BLaER1 (cell line): Measurements from ENCODE around the gene UNC45A.
A peak's percentile ranks its signal among the peaks of the same experiment; 100 is the strongest.

Experiments used
- H3K27ac ChIP-seq: shearing (Covaris generic); formaldehyde crosslinking; 2 replicates; pipeline ENCODE4 v1.8.1; 2022
- H3K27me3 ChIP-seq: shearing (Covaris generic); formaldehyde crosslinking; 2 replicates; pipeline ENCODE4 v1.8.1; 2022
- H3K36me3 ChIP-seq: shearing (Covaris generic); formaldehyde crosslinking; 2 replicates; pipeline ENCODE4 v1.8.1; 2022
- H3K4me1 ChIP-seq: shearing (Covaris generic); formaldehyde crosslinking; 2 replicates; pipeline ENCODE4 v1.8.1; 2022
- H3K4me2 ChIP-seq: shearing (Covaris generic); formaldehyde crosslinking; 2 replicates; pipeline ENCODE4 v1.8.1; 2022
- H3K4me3 ChIP-seq: shearing (Covaris generic); formaldehyde crosslinking; 2 replicates; pipeline ENCODE4 v1.8.1; 2022
- H3K9ac ChIP-seq: shearing (Covaris generic); formaldehyde crosslinking; 2 replicates; pipeline ENCODE4 v1.8.1; 2022
- H3K9me3 ChIP-seq: shearing (Covaris generic); formaldehyde crosslinking; 2 replicates; pipeline ENCODE4 v1.8.1; 2022
- H4K20me1 ChIP-seq: shearing (Covaris generic); formaldehyde crosslinking; 2 replicates; pipeline ENCODE4 v1.8.1; 2022
- Cebpa-rat ChIP-seq: shearing (Covaris generic); IDR thresholded peaks from 2 replicates; pipeline ENCODE4 v1.8.1; 2022

UNC45A gene

GRCh38 chr15:90960298-90961091, 25.4 kb downstream of the UNC45A start:
- no peaks in the 10 kb centered on the region for H3K9me3 ChIP-seq
- peak overlapping the region; percentile 42; the same call in 1 of the 2 replicates for H3K27ac ChIP-seq
- H3K4me3 ChIP-seq = no peak overlapping the region
- no peak for TF ChIP-seq Cebpa-rat
- H4K20me1 ChIP-seq = peaks cover 48% of the 10 kb centered on the region
- peak overlapping the region; percentile 42; the same call in 1 of the 2 replicates for H3K9ac ChIP-seq
- H3K36me3 ChIP-seq = peaks cover 74% of the 10 kb centered on the region
- peaks cover 45% of the 10 kb centered on the region for H3K4me1 ChIP-seq
- no peaks in the 10 kb centered on the region for H3K27me3 ChIP-seq
- peak overlapping the region; percentile 62 for H3K4me2 ChIP-seq

- H4K20me1 ChIP-seq = peaks cover 40% of the 10 kb centered on the region
- no peak overlapping the region for H3K27ac ChIP-seq
- no peaks in the 10 kb centered on the region for H3K9me3 ChIP-seq
- no peak for TF ChIP-seq Cebpa-rat
- H3K9ac ChIP-seq = no peak overlapping the region
- H3K4me1 ChIP-seq = peaks cover 29% of the 10 kb centered on the region
- no peaks in the 10 kb centered on the region for H3K27me3 ChIP-seq
- peaks cover 89% of the 10 kb centered on the region for H3K36me3 ChIP-seq
- H3K4me3 ChIP-seq = no peak overlapping the region
- no peak overlapping the region for H3K4me2 ChIP-seq
Measured at GRCh38 chr15:90962021-90962420, 26.9 kb downstream of the UNC45A start.

GRCh38 chr15:90966262-90966661, 31.2 kb downstream of the UNC45A start:
- no peaks in the 10 kb centered on the region for H3K27me3 ChIP-seq
- H3K36me3 ChIP-seq = peaks cover 98% of the 10 kb centered on the region
- H4K20me1 ChIP-seq = peaks cover 3% of the 10 kb centered on the region
- H3K4me2 ChIP-seq = no peak overlapping the region
- H3K4me3 ChIP-seq = no peak overlapping the region
- no peak overlapping the region for H3K27ac ChIP-seq
- H3K9me3 ChIP-seq = no peaks in the 10 kb centered on the region
- H3K4me1 ChIP-seq = peaks cover 4% of the 10 kb centered on the region
- H3K9ac ChIP-seq = no peak overlapping the region
- no peak for TF ChIP-seq Cebpa-rat

GRCh38 chr15:90967206-90967605, 32.1 kb downstream of the UNC45A start:
- H3K9me3 ChIP-seq = no peaks in the 10 kb centered on the region
- H3K9ac ChIP-seq = no peak overlapping the region
- no peaks in the 10 kb centered on the region for H3K4me1 ChIP-seq
- no peak overlapping the region for H3K4me2 ChIP-seq
- H3K36me3 ChIP-seq = peaks cover 98% of the 10 kb centered on the region
- H3K4me3 ChIP-seq = no peak overlapping the region
- no peak for TF ChIP-seq Cebpa-rat
- no peak overlapping the region for H3K27ac ChIP-seq
- no peaks in the 10 kb centered on the region for H3K27me3 ChIP-seq
- H4K20me1 ChIP-seq = no peaks in the 10 kb centered on the region

GRCh38 chr15:90968434-90968833, 33.3 kb downstream of the UNC45A start:
- H3K4me1 ChIP-seq = no peaks in the 10 kb centered on the region
- no peak overlapping the region for H3K27ac ChIP-seq
- no peak overlapping the region for H3K9ac ChIP-seq
- TF ChIP-seq Cebpa-rat = no peak
- no peak overlapping the region for H3K4me3 ChIP-seq
- H4K20me1 ChIP-seq = no peaks in the 10 kb centered on the region
- no peak overlapping the region for H3K4me2 ChIP-seq
- H3K27me3 ChIP-seq = no peaks in the 10 kb centered on the region
- H3K36me3 ChIP-seq = peaks cover 98% of the 10 kb centered on the region
- H3K9me3 ChIP-seq = no peaks in the 10 kb centered on the region

GRCh38 chr15:90970274-90970673, 35.2 kb downstream of the UNC45A start:
- H3K4me2 ChIP-seq = no peak overlapping the region
- TF ChIP-seq Cebpa-rat = no peak
- H3K4me3 ChIP-seq = no peak overlapping the region
- H3K27me3 ChIP-seq = no peaks in the 10 kb centered on the region
- no peak overlapping the region for H3K9ac ChIP-seq
- no peaks in the 10 kb centered on the region for H4K20me1 ChIP-seq
- H3K27ac ChIP-seq = no peak overlapping the region
- peaks cover 100% of the 10 kb centered on the region for H3K36me3 ChIP-seq
- no peaks in the 10 kb centered on the region for H3K9me3 ChIP-seq
- no peaks in the 10 kb centered on the region for H3K4me1 ChIP-seq

GRCh38 chr15:90972133-90972532, 37.0 kb downstream of the UNC45A start:
- Histone ChIP-seq H3K4me1 (no peaks in the 10 kb centered on the region), H3K27ac (no peak overlapping the region), H3K9ac (no peak overlapping the region), H3K9me3 (no peaks in the 10 kb centered on the region), H3K27me3 (no peaks in the 10 kb centered on the region), H3K4me3 (no peak overlapping the region), H3K36me3 (peaks cover 100% of the 10 kb centered on the region), H3K4me2 (no peak overlapping the region), H4K20me1 (no peaks in the 10 kb centered on the region)
- no peak for TF ChIP-seq Cebpa-rat

- H3K9me3 ChIP-seq = no peaks in the 10 kb centered on the region
- H3K36me3 ChIP-seq = peaks cover 100% of the 10 kb centered on the region
- H3K4me2 ChIP-seq = no peak overlapping the region
- TF ChIP-seq Cebpa-rat = no peak
- no peaks in the 10 kb centered on the region for H4K20me1 ChIP-seq
- H3K27ac ChIP-seq = no peak overlapping the region
- no peak overlapping the region for H3K4me3 ChIP-seq
- H3K9ac ChIP-seq = no peak overlapping the region
- no peaks in the 10 kb centered on the region for H3K4me1 ChIP-seq
- H3K27me3 ChIP-seq = no peaks in the 10 kb centered on the region
Measured at GRCh38 chr15:90974216-90974615, 39.1 kb downstream of the UNC45A start.

GRCh38 chr15:90979582-90979981, 44.5 kb downstream of the UNC45A start:
- H3K36me3 ChIP-seq = peaks cover 100% of the 10 kb centered on the region
- no peaks in the 10 kb centered on the region for H3K9me3 ChIP-seq
- H3K4me1 ChIP-seq = peaks cover 10% of the 10 kb centered on the region
- H3K4me3 ChIP-seq = no peak overlapping the region
- peaks cover 10% of the 10 kb centered on the region for H4K20me1 ChIP-seq
- TF ChIP-seq Cebpa-rat = no peak
- no peak overlapping the region for H3K27ac ChIP-seq
- H3K9ac ChIP-seq = no peak overlapping the region
- H3K27me3 ChIP-seq = no peaks in the 10 kb centered on the region
- no peak overlapping the region for H3K4me2 ChIP-seq

- H3K27ac ChIP-seq = 0 out of 2 replicates have a peak overlapping the region, but pooled peaks have one; percentile 14
- H3K4me2 ChIP-seq = peak overlapping the region; percentile 24; the same call in 1 of the 2 replicates
- H3K36me3 ChIP-seq = peaks cover 92% of the 10 kb centered on the region
- no peak for TF ChIP-seq Cebpa-rat
- no peaks in the 10 kb centered on the region for H3K27me3 ChIP-seq
- no peak overlapping the region for H3K9ac ChIP-seq
- H3K4me1 ChIP-seq = peaks cover 17% of the 10 kb centered on the region
- H3K4me3 ChIP-seq = no peak overlapping the region
- H4K20me1 ChIP-seq = peaks cover 31% of the 10 kb centered on the region
- no peaks in the 10 kb centered on the region for H3K9me3 ChIP-seq
Measured at GRCh38 chr15:90981681-90982080, 46.6 kb downstream of the UNC45A start.
